Measurements from ENCODE around the gene MAPKAPK2. TPM values are rescaled to one million over a fixed set of nuclear protein-coding genes. Genes with fewer than 3 reads are reported as not detected.

The MAPKAPK2 gene
- total and polyA plus RNA-seq, 5 experiments from 2014 or later = 1.3 to 55.8 (median 2.5) TPM

DNA sequence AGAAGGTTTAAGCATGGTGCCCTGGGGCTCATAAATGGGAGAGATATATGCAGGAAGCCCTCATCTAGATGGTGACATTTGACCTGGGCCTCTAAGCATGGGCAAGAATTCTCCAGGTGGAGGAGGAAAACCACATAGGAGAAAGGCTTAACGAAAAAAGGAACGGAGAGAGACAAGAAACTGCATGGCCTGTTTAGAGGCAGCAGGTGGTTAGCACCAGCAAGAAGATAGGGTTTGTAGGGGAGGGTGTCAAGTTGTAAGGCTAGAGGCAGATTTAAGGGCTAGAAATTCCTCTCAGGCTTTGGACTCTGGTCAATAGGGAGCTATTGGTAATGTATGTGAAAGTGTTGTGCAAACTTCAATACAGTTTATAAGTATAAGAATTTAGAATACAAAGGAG lies 8.2 kb upstream of the MAPKAPK2 start:
- no peaks in the 10 kb centered on the region for H3K36me3 Mint-ChIP-seq
- ATAC-seq = no peak
- POLR2A ChIA-PET = no interaction called here
- no peaks in the 10 kb centered on the region for H3K9me3 Mint-ChIP-seq
- peak overlapping the region in 1 of 10 donors; percentile 3 for H3K27ac Mint-ChIP-seq
- DNase-seq = no peak
- H3K27me3 Mint-ChIP-seq = peaks cover 0 to 5% (median 0%) of the 10 kb centered on the region in 5 donors
- peaks cover 0 to 26% (median under 1%) of the 10 kb centered on the region in 4 donors for H3K4me1 Mint-ChIP-seq
- H3K4me3 Mint-ChIP-seq = no peak overlapping the region

DNA sequence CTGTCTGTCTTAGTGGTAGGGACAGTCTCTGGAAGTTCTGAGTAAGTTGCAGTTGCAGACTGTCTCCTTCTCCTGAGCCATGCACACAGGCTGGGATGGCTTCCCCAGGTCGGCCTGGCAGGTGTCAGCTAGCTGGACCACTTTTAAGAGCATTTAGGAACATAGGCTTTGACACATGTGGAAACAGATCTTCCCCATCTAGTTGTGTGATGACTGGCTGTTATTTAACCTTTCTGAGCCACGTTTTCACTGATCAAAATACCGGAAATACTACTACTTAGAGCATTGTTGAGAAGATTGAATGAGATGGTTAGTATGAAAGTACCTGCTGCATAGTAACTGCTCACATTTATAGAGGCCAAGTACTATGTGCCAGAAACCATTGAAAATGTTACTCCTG lies 6.2 kb upstream of the MAPKAPK2 start:
- no peak overlapping the region for H3K4me3 Mint-ChIP-seq
- H3K36me3 Mint-ChIP-seq = no peaks in the 10 kb centered on the region
- ATAC-seq = no peak
- POLR2A ChIA-PET = no interaction called here
- H3K27ac Mint-ChIP-seq = no peak overlapping the region
- H3K4me1 Mint-ChIP-seq = peaks cover 0 to 42% (median 2%) of the 10 kb centered on the region in 4 donors
- H3K9me3 Mint-ChIP-seq = no peaks in the 10 kb centered on the region
- DNase-seq = no peak
- peaks cover 0 to 5% (median 0%) of the 10 kb centered on the region in 5 donors for H3K27me3 Mint-ChIP-seq

- ATAC-seq = peak in 1 of 2 donors; percentile 41
- H3K36me3 Mint-ChIP-seq = no peaks in the 10 kb centered on the region
- no peaks in the 10 kb centered on the region for H3K9me3 Mint-ChIP-seq
- H3K4me1 Mint-ChIP-seq = peaks cover 3 to 51% (median 8%) of the 10 kb centered on the region in 4 donors
- peak in 1 of 10 donors; percentile 35 for DNase-seq
- peak overlapping the region in 1 of 10 donors; percentile 51 for H3K4me3 Mint-ChIP-seq
- no peak overlapping the region for H3K27ac Mint-ChIP-seq
- peaks cover 0 to 5% (median 1%) of the 10 kb centered on the region in 5 donors for H3K27me3 Mint-ChIP-seq
- POLR2A ChIA-PET = interaction anchor here (0.7 kb wide), 1 partner anchor 48 kb away, joined by 4 read pairs; no protein-coding TSS in a partner anchor
Measured at GRCh38 chr1:206679738-206680211, 4.9 kb upstream of the MAPKAPK2 start.

DNA sequence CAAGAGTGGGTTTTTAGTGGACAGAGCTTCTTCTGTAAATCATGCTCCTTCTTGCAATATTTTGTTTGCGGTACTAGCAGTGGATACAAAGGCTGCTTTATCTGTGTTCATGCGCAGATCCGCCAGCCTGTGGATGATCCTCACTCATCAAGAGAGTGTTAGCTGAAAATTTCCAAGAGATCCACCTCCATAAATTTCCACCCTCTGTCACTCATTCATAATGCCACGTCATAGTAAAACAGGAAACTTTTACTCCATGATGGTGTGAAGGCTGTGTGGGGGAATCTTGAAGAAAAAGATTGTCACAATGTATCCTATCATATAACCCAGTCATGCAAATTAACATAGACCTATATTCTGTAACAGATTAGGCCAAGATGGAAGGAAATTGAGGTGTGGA lies 4.4 kb upstream of the MAPKAPK2 start:
- Mint-ChIP-seq H3K27me3 (peaks cover 0 to 5% (median 1%) of the 10 kb centered on the region in 5 donors), H3K4me3 (no peak overlapping the region), H3K4me1 (peaks cover 3 to 51% (median 9%) of the 10 kb centered on the region in 4 donors), H3K27ac (no peak overlapping the region), H3K36me3 (no peaks in the 10 kb centered on the region), H3K9me3 (no peaks in the 10 kb centered on the region)
- POLR2A ChIA-PET = no interaction called here
- ATAC-seq (no peak), DNase-seq (no peak)

- Mint-ChIP-seq H3K36me3 (no peaks in the 10 kb centered on the region), H3K4me1 (peaks cover 3 to 54% (median 11%) of the 10 kb centered on the region in 4 donors), H3K4me3 (no peak overlapping the region), H3K27me3 (peaks cover 0 to 3% (median 1%) of the 10 kb centered on the region in 5 donors), H3K27ac (no peak overlapping the region), H3K9me3 (no peaks in the 10 kb centered on the region)
- POLR2A ChIA-PET = no interaction called here
- DNase-seq (no peak), ATAC-seq (no peak)
Measured at GRCh38 chr1:206681359-206681758, 3.3 kb upstream of the MAPKAPK2 start.

DNA sequence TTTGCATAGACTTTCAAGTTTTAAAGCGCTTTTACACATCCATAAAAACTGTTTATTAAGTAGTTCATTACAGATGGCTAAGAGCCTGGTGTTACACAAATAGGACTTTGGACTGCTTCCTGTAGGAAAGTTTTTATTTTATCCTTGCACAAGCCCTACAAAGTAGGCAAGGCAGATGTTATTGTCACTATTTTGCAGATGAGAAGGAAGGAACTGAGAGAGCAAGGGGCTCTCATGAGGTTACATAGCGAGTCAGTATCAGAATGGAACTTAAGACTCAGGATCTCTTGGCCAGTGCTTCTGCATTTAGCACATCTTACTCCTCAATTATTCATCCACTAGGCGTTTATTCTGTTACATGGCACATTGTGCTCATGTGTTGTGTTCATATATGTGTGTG lies 2.6 kb upstream of the MAPKAPK2 start:
- Mint-ChIP-seq H3K9me3 (no peaks in the 10 kb centered on the region), H3K36me3 (no peaks in the 10 kb centered on the region), H3K27ac (no peak overlapping the region), H3K27me3 (peaks cover 0 to 2% (median 0%) of the 10 kb centered on the region in 5 donors), H3K4me3 (peak overlapping the region in 2 of 10 donors; percentile 21 to 27), H3K4me1 (peaks cover 8 to 58% (median 19%) of the 10 kb centered on the region in 4 donors)
- POLR2A ChIA-PET = interaction anchor here (0.6 kb wide), 1 partner anchor 15 kb away, joined by 3 read pairs; no protein-coding TSS in a partner anchor
- DNase-seq (no peak), ATAC-seq (no peak)

DNA sequence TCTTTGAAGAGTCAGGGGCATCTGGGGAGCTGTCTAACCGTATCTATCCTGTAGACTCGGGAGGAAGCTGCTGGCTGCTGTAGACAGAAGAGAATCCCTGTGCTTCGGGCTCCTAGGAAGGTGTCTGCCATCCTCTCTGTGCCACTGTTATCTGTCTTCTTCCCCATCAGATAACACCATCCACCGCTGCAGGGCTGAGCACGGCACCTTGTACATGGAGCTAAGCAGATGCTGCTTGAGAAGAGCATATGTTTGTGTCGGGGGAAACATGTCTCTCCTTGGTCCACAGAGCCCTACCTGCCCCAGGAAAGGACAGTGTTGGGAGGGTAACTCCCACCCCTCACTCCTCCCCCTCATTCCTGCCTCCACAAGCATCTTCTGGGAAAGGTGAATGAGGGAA lies 1.4 kb upstream of the MAPKAPK2 start:
- H3K27me3 Mint-ChIP-seq = peaks cover 0 to 2% (median 0%) of the 10 kb centered on the region in 5 donors
- peak overlapping the region in 2 of 10 donors; percentile 20 to 30 for H3K4me3 Mint-ChIP-seq
- H3K9me3 Mint-ChIP-seq = no peaks in the 10 kb centered on the region
- DNase-seq (no peak), ATAC-seq (no peak)
- H3K27ac Mint-ChIP-seq = peak overlapping the region in 1 of 10 donors; percentile 63
- H3K36me3 Mint-ChIP-seq = no peaks in the 10 kb centered on the region
- POLR2A ChIA-PET = interaction anchor here (0.6 kb wide), 3 partner anchors 63 to 1114 kb away, joined by 3 to 4 read pairs (median 3); partner anchors contain the start of gene CD55
- peaks cover 15 to 70% (median 31%) of the 10 kb centered on the region in 4 donors for H3K4me1 Mint-ChIP-seq

- Mint-ChIP-seq H3K4me3 (peak overlapping the region; percentile 23 to 94 (median 80)), H3K9me3 (no peaks in the 10 kb centered on the region), H3K27ac (peak overlapping the region in 5 of 10 donors; percentile 11 to 88 (median 56)), H3K36me3 (no peaks in the 10 kb centered on the region), H3K27me3 (peaks cover 0 to 2% (median 0%) of the 10 kb centered on the region in 5 donors), H3K4me1 (peaks cover 15 to 69% (median 37%) of the 10 kb centered on the region in 4 donors)
- no peak for ATAC-seq
- POLR2A ChIA-PET = interaction anchor here (0.6 to 1.2 kb wide), 2 partner anchors 64 to 214 kb away, joined by 3 to 5 read pairs; partner anchors contain the start of gene IKBKE
- no peak for DNase-seq
Measured at GRCh38 chr1:206684003-206684402, 702 bp upstream of the MAPKAPK2 start.

GRCh38 chr1:206685334-206685768 lies 646 bp downstream of the MAPKAPK2 start:
- Mint-ChIP-seq H3K4me1 (peaks cover 24 to 69% (median 50%) of the 10 kb centered on the region in 4 donors), H3K4me3 (peak overlapping the region; percentile 83 to 100 (median 96)), H3K9me3 (no peaks in the 10 kb centered on the region), H3K27me3 (peaks cover 0 to 2% (median 0%) of the 10 kb centered on the region in 5 donors), H3K27ac (peak overlapping the region; percentile 88 to 98 (median 96)), H3K36me3 (no peaks in the 10 kb centered on the region)
- POLR2A ChIA-PET = interaction anchor here (1.8 kb wide), 1 partner anchor 73 kb away, joined by 7 read pairs; the partner anchor contains the start of gene EIF2D
- ATAC-seq (peak; percentile 41 to 50), DNase-seq (peak in 8 of 10 donors; percentile 13 to 45 (median 35))

DNA sequence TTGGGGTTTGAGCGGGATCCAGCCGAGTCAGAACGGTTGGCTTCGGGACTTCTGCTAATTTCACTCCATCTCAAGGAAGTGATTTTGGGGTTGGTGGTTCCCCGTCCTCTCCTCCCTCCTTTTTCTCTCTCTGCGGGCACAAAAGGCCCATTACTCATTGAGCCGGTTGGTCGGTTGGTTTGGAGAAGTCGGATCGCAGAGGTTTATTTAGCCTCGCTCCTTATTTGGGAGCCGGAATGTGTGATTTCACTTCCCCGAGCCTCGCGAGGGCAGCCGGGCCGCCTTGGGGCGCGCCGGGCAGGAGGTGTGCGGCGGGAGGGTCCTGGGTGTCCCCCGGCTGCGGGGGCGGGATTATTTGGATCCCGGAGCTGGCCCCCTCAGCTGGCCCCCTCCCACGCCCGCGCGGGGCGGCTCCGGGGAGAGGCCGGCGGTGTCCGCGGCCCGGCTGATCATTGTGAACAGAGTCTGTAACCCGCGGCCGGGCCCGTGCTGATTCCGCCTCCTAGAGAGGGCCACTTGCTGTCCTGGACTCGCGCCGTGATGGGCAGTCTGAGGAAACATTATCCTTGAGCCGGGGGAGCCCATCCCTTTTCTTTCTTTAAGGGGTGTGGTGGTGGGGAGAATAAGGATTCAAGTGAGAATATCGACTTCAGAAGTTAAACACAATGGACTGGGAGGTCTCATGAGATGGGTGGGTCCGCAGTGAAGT lies 1.2 kb downstream of the MAPKAPK2 start:
- ATAC-seq = peak; percentile 44 to 54
- H3K9me3 Mint-ChIP-seq = no peaks in the 10 kb centered on the region

DNA sequence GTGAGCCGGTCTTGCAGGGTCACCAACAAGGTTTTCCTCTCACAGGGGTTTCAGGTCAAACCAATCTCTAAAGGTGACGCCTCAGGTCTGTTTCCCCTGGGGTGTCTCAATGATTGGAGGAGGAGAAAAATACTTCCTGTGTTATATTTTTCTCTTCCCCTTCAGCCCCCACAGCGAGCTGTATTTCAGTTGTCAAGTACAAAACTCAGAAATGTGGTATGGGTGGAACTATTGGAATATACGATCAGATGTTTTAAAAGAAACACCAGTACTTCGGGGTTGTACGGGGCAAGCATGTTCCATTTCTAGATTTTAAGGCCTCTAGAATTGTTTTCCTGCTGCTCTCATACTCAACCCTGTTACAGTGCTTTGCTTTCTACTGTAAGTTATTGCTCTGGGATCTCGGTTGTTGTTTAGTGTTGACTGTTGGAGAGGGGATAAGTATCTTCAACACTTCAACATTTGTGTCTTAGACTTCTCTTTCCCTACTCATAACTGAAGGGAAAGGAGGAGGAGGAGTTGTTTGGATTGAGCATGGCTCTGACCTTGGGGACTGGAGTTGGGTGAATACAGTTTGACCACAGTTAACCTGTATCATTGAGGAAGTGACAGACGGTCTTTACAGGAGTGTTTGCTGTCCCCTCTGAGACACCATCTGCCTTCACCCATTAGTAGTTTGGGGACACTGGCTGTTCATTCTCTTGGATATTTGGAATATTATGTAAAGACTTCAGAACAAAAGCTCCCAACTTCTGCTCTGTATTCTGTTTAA lies 2.0 kb downstream of the MAPKAPK2 start:
- ATAC-seq = peak; percentile 31 to 53
- Mint-ChIP-seq H3K36me3 (no peaks in the 10 kb centered on the region), H3K9me3 (no peaks in the 10 kb centered on the region), H3K27me3 (peaks cover 0 to 2% (median 0%) of the 10 kb centered on the region in 5 donors), H3K4me3 (peak overlapping the region; percentile 94 to 100 (median 99)), H3K4me1 (peaks cover 28 to 75% (median 62%) of the 10 kb centered on the region in 4 donors), H3K27ac (peak overlapping the region; percentile 88 to 100 (median 98))
- POLR2A ChIA-PET = interaction anchor here (0.8 to 1.8 kb wide), 3 partner anchors 74 to 235 kb away, joined by 3 to 7 read pairs (median 3); partner anchors contain the start of genes EIF2D and FCMR
- peak in 6 of 10 donors; percentile 14 to 52 (median 32) for DNase-seq

More for the DNA sequence above, 1.2 kb downstream of the MAPKAPK2 start:
- Mint-ChIP-seq H3K36me3 (no peaks in the 10 kb centered on the region), H3K27ac (peak overlapping the region; percentile 88 to 100 (median 98)), H3K27me3 (peaks cover 0 to 2% (median 0%) of the 10 kb centered on the region in 5 donors), H3K4me1 (peaks cover 26 to 73% (median 55%) of the 10 kb centered on the region in 4 donors), H3K4me3 (peak overlapping the region; percentile 94 to 100 (median 99))
- POLR2A ChIA-PET = interaction anchor here (0.8 to 1.8 kb wide), 2 partner anchors 74 to 236 kb away, joined by 3 to 7 read pairs; partner anchors contain the start of genes EIF2D and FCMR
- peak in 9 of 10 donors; percentile 22 to 70 (median 43) for DNase-seq

All from naive thymus-derived CD8-positive, alpha-beta T cell (primary cell).